BLaER1 (cell line): ENCODE measurements around the gene INCA1.

ENCODE experiments used
- H3K27ac ChIP-seq: shearing (Covaris generic); formaldehyde crosslinking; 2 replicates; pipeline ENCODE4 v1.8.1; 2022
- H3K27me3 ChIP-seq: shearing (Covaris generic); formaldehyde crosslinking; 2 replicates; pipeline ENCODE4 v1.8.1; 2022
- H3K36me3 ChIP-seq: shearing (Covaris generic); formaldehyde crosslinking; 2 replicates; pipeline ENCODE4 v1.8.1; 2022
- H3K4me1 ChIP-seq: shearing (Covaris generic); formaldehyde crosslinking; 2 replicates; pipeline ENCODE4 v1.8.1; 2022
- H3K4me2 ChIP-seq: shearing (Covaris generic); formaldehyde crosslinking; 2 replicates; pipeline ENCODE4 v1.8.1; 2022
- H3K4me3 ChIP-seq: shearing (Covaris generic); formaldehyde crosslinking; 2 replicates; pipeline ENCODE4 v1.8.1; 2022
- H3K9ac ChIP-seq: shearing (Covaris generic); formaldehyde crosslinking; 2 replicates; pipeline ENCODE4 v1.8.1; 2022
- H3K9me3 ChIP-seq: shearing (Covaris generic); formaldehyde crosslinking; 2 replicates; pipeline ENCODE4 v1.8.1; 2022
- H4K20me1 ChIP-seq: shearing (Covaris generic); formaldehyde crosslinking; 2 replicates; pipeline ENCODE4 v1.8.1; 2022
- Cebpa-rat ChIP-seq: shearing (Covaris generic); IDR thresholded peaks from 2 replicates; pipeline ENCODE4 v1.8.1; 2022

INCA1 gene

GRCh38 chr17:4965311-4965986 is 31.9 kb downstream of the INCA1 start:
- no peak overlapping the region for H3K4me3 ChIP-seq
- H3K9ac ChIP-seq = no peak overlapping the region
- H4K20me1 ChIP-seq = no peaks in the 10 kb centered on the region
- peak overlapping the region; percentile 94 for H3K4me2 ChIP-seq
- H3K36me3 ChIP-seq = peaks cover 37% of the 10 kb centered on the region
- no peak for TF ChIP-seq Cebpa-rat
- no peaks in the 10 kb centered on the region for H3K27me3 ChIP-seq
- H3K27ac ChIP-seq = no peak overlapping the region
- H3K9me3 ChIP-seq = no peaks in the 10 kb centered on the region
- H3K4me1 ChIP-seq = peaks cover 39% of the 10 kb centered on the region

DNA sequence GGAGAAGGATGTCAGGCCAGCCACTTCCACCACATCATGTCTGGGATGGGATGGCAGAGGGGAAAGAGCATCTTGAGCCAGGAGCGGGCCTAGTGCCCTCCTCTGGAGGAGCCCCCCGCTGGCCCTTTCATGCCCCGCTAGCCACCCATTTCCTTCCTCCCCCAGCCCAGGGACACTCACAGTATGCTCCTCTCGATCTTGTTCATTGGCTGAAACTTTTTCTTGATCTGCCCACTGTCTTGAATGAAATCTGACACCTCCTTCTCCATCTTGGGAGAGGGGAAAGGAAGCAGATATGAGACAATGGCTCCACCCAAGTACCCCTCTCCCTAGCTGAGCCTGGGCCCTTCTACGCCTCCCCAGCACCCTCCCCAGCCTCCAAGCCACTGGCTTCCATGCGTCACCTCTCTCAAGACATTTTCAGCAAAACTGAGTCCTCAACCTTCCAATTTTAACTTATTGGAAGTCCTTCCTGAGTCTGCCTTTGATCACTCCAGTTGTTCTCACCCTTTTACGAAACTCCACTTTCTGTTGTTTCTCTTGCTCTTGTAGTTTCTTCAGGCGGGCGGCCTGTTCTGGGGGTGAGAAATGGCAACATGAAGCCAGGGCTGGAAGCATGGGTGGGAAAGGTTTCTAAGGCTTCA is 36.9 kb downstream of the INCA1 start:
- TF ChIP-seq Cebpa-rat = no peak
- Histone ChIP-seq H3K36me3 (peaks cover 46% of the 10 kb centered on the region), H3K27me3 (no peaks in the 10 kb centered on the region), H3K4me2 (peak overlapping the region; percentile 53), H3K27ac (peak overlapping the region; percentile 42), H4K20me1 (no peaks in the 10 kb centered on the region), H3K9ac (no peak overlapping the region), H3K9me3 (no peaks in the 10 kb centered on the region), H3K4me3 (no peak overlapping the region), H3K4me1 (peaks cover 49% of the 10 kb centered on the region)

DNA sequence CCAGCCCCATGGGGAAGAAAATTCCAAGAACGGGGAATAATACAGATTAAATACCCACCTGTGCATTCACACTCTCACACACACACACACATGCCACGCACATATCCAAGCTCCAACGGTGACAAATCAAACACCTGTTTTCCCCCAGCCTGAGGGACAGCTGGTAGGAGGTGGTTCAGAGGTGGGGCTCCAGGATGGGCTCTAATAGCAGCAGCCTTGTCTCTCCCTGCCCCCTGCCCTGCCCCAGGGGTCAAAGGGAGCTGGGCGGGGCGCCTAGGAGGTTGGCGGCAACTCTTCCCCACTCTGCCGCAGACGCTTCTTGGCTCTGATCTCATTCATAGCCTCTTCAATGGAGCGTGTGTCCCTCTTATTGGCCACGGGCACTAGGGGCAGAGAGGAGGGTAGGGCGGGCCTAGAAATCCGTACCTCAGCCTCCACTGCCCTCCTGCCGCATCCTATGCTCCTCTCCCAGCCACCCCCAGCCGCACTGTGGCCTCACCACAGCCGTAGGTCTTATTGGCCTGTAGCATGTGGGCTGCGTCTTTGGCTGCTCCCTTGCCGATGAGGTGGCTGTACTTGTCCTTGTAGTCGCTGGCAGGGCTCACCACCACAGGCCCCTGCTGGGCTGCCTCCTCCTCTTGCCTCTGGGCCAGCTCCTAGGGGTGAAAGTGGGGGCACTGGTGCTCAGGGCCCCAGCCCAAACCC is 37.9 kb downstream of the INCA1 start:
- H3K4me2 ChIP-seq = no peak overlapping the region
- no peak overlapping the region for H3K4me3 ChIP-seq
- H3K27me3 ChIP-seq = no peaks in the 10 kb centered on the region
- no peak overlapping the region for H3K9ac ChIP-seq
- no peak for TF ChIP-seq Cebpa-rat
- no peaks in the 10 kb centered on the region for H3K9me3 ChIP-seq
- H3K27ac ChIP-seq = 0 out of 2 replicates have a peak overlapping the region, but pooled peaks have one; percentile 9
- peaks cover 47% of the 10 kb centered on the region for H3K36me3 ChIP-seq
- no peaks in the 10 kb centered on the region for H4K20me1 ChIP-seq
- H3K4me1 ChIP-seq = peaks cover 47% of the 10 kb centered on the region

DNA sequence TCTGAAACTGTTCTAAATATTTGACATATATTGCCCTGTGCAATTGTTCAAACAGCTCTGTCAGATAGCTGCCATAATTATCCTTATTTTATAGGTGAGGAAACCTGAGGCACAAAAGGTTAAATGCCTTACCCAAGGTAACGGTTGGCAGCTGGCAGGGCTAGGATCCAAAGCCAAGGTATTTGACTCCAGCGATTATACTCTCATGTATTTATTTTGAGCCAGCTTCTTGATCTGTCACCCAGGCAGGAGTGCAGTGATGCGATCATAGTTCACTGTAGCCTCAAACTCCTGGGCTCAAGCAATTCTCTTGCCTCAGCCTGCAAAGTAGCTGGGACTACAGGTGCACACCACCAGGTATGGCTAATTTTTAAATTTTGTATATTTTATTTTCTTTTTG is 39.2 kb downstream of the INCA1 start:
- Histone ChIP-seq H3K27ac (no peak overlapping the region), H3K9me3 (no peaks in the 10 kb centered on the region), H3K4me2 (peak overlapping the region; percentile 17)

GRCh38 chr17:4956493-4957061 is 40.7 kb downstream of the INCA1 start:
- TF ChIP-seq Cebpa-rat = no peak
- Histone ChIP-seq H3K9me3 (no peaks in the 10 kb centered on the region), H3K4me2 (no peak overlapping the region), H3K4me3 (no peak overlapping the region), H3K4me1 (peaks cover 73% of the 10 kb centered on the region), H3K27me3 (no peaks in the 10 kb centered on the region), H3K36me3 (peaks cover 42% of the 10 kb centered on the region), H3K9ac (no peak overlapping the region), H3K27ac (no peak overlapping the region), H4K20me1 (no peaks in the 10 kb centered on the region)

More for the DNA sequence above, 39.2 kb downstream of the INCA1 start:
- TF ChIP-seq Cebpa-rat = no peak
- Histone ChIP-seq H3K27me3 (no peaks in the 10 kb centered on the region), H3K4me1 (peaks cover 57% of the 10 kb centered on the region), H3K4me3 (no peak overlapping the region), H4K20me1 (no peaks in the 10 kb centered on the region), H3K36me3 (peaks cover 47% of the 10 kb centered on the region), H3K9ac (0 out of 2 replicates have a peak overlapping the region, but pooled peaks have one; percentile 5)

DNA sequence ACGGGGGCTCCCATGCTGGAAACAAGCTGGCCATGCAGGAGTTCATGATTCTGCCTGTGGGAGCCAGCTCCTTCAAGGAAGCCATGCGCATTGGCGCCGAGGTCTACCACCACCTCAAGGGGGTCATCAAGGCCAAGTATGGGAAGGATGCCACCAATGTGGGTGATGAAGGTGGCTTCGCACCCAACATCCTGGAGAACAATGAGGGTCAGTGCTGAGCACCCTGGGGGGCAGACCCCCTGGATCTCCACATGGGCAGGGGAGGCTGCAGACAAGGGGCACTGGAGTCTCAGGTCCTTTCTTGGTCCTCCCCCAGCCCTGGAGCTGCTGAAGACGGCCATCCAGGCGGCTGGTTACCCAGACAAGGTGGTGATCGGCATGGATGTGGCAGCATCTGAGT is 42.2 kb downstream of the INCA1 start:
- H3K4me1 ChIP-seq = peaks cover 77% of the 10 kb centered on the region
- no peak overlapping the region for H3K27ac ChIP-seq
- H3K36me3 ChIP-seq = peaks cover 34% of the 10 kb centered on the region
- H3K9me3 ChIP-seq = no peaks in the 10 kb centered on the region
- no peak for TF ChIP-seq Cebpa-rat
- no peak overlapping the region for H3K4me2 ChIP-seq
- H4K20me1 ChIP-seq = no peaks in the 10 kb centered on the region
- H3K9ac ChIP-seq = no peak overlapping the region
- no peak overlapping the region for H3K4me3 ChIP-seq
- no peaks in the 10 kb centered on the region for H3K27me3 ChIP-seq

DNA sequence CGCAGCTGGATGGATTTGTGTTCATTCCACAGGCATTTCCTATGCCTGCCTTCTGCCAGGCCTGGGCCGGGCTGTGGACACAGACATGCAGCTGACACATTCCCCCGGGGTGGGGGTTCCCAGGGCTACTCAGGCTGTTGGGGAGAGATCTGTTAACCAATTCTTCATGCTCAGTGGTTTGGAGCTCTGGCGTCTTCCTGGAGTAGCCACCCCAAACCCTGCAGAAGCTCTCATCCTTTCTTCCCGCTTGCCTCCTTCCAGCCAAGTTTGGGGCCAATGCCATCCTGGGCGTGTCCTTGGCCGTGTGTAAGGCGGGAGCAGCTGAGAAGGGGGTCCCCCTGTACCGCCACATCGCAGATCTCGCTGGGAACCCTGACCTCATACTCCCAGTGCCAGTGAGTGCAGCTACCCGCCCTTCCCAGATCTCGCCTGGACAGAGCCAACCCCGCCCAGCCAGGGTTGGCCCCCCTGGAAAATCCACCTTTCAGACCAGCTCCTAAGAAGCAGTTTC is 43.8 kb downstream of the INCA1 start:
- Histone ChIP-seq H4K20me1 (no peaks in the 10 kb centered on the region), H3K9ac (peak overlapping the region; percentile 23; the same call in 1 of the 2 replicates), H3K9me3 (no peaks in the 10 kb centered on the region), H3K4me3 (no peak overlapping the region), H3K4me2 (peak overlapping the region; percentile 65), H3K27ac (peak overlapping the region; percentile 50), H3K4me1 (peaks cover 62% of the 10 kb centered on the region), H3K36me3 (peaks cover 24% of the 10 kb centered on the region; the same call in 1 of the 2 replicates), H3K27me3 (no peaks in the 10 kb centered on the region)
- TF ChIP-seq Cebpa-rat = no peak

DNA sequence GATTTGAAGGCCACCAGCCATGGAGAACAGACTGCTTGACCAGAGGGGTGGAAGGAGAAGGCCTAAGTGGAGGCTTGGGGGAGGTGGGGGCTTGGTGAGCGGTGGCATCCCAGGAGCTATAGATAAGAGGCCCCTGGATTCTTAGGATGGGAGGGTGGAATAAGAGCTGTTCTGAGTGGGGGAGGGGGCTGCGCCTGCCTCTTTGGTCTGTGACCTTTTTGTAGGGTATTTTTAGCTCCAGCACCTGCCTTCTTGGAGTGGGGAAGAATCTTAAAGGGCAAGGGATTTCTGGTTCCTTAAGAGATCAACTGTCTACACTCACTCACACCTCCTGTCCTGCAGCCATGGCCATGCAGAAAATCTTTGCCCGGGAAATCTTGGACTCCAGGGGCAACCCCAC is 45.8 kb downstream of the INCA1 start:
- H3K27ac ChIP-seq = peak overlapping the region; percentile 99
- peaks cover 18% of the 10 kb centered on the region for H4K20me1 ChIP-seq
- H3K9me3 ChIP-seq = no peaks in the 10 kb centered on the region
- H3K4me3 ChIP-seq = peak overlapping the region; percentile 100
- peaks cover 46% of the 10 kb centered on the region for H3K4me1 ChIP-seq
- peak overlapping the region; percentile 98 for H3K4me2 ChIP-seq
- no peaks in the 10 kb centered on the region for H3K27me3 ChIP-seq
- no peak for TF ChIP-seq Cebpa-rat
- H3K9ac ChIP-seq = peak overlapping the region; percentile 91
- peaks cover 18% of the 10 kb centered on the region for H3K36me3 ChIP-seq

DNA sequence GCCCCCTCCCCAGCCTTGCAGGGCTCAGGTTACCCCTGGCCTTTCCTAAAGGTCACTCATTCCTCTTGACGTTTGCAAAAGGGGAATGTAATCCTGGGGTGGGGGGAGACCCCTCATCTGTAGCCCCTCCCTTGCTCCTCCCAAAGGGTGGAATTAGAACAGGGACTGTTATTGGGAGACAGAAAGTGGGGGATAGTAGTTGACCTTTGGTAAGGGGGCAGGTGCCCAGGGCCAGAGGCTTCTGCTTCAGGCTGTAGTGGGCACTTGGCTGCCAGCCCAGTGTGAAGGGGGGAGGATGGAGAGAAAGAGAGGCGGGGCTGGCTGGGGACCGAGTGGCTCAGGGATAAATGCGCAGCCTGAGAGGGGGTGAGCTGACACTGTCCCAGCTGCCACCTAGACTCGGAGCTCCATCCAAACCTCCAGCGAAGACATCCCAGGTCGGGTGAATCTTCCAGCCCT is 46.5 kb downstream of the INCA1 start, which contains the start of gene ENO3:
ENO3 (plus strand) TSS at position 374 of the 459 bp plus-strand sequence. CDS start 711 bp downstream, outside the sequence.
- Histone ChIP-seq H3K4me1 (peaks cover 52% of the 10 kb centered on the region), H3K27me3 (no peaks in the 10 kb centered on the region), H3K36me3 (peaks cover 18% of the 10 kb centered on the region), H3K4me2 (peak within 1 kb of the TSS; percentile 98), H3K9me3 (no peaks in the 10 kb centered on the region), H3K4me3 (peak within 1 kb of the TSS; percentile 100), H4K20me1 (peaks cover 25% of the 10 kb centered on the region), H3K9ac (peak within 1 kb of the TSS; percentile 91), H3K27ac (peak within 1 kb of the TSS; percentile 99)
- TF ChIP-seq Cebpa-rat = no peak
